Endothelial cell of umbilical vein (primary cell): ENCODE data around the gene CDR2. TPM values are rescaled to one million over a fixed set of nuclear protein-coding genes. Genes with fewer than 3 reads are reported as not detected.
"Not testable (repeated sequence)": the region's sequence is repeated elsewhere in the genome, so short reads cannot be mapped to it uniquely, and the experiment has no call there.

Experiments used
- BruUV-seq: library from RNA; stranded (reverse); fragments of 400-500 nt; replicated peaks from 2 replicates; lab custom pipeline; 2021; lab: Mats Ljungman, UMichigan
- CTCF ChIA-PET: fragments of 300-600, 350-600 bp; sonication (Branson Sonifier 250); formaldehyde crosslinking; loops from one replicate; lab custom pipeline; 2021; ENCODE audit warnings: antibody characterized with exemption, inconsistent platforms; lab: Charles Lee
- POLR2A ChIA-PET: fragments of 300-600, 350-600 bp; sonication (Branson Sonifier 250); formaldehyde crosslinking; loops from one replicate; lab custom pipeline; 2021; ENCODE audit warnings: antibody characterized with exemption, inconsistent platforms; lab: Charles Lee
- DNase-seq: peaks from one replicate; pipeline ENCODE4 v3.0.0-alpha.2; 2011; ENCODE audit warnings: low read depth, low spot score
- FAIRE-seq: peaks from 2 replicates; lab custom pipeline; 2011; peaks lifted over from hg19 to GRCh38; lab: Jason Lieb, UNC
- H2AFZ ChIP-seq: 2 replicates; pipeline ENCODE4 v1.6.0; 2012; ENCODE audit warnings: low read depth, low read length, control low read depth, inconsistent platforms
- H3K27ac ChIP-seq: 2 replicates; pipeline ENCODE4 v1.5.1; 2011; ENCODE audit warnings: low read depth, mild to moderate bottlenecking, control low read depth, low read length, moderate library complexity; ENCODE audit not compliant: insufficient read depth
- H3K27me3 ChIP-seq, 2 experiments: 2 replicates each; pipeline versions ENCODE4 v1.6.0 to v1.6.1; 2011; ENCODE audit warnings: low read length in 2 of 2, mixed read lengths in 1 of 2; ENCODE audit not compliant: control insufficient read depth in 2 of 2, insufficient read depth in 2 of 2
- H3K36me3 ChIP-seq, 2 experiments: 2 replicates in 1 of 2; 3 replicates in 1 of 2; pipeline ENCODE4 v1.5.1; 2011; ENCODE audit warnings: low read length in 2 of 2, mild to moderate bottlenecking in 1 of 2, moderate library complexity in 1 of 2; ENCODE audit not compliant: control insufficient read depth in 2 of 2, insufficient read depth in 2 of 2; ENCODE audit errors: extremely low read depth in 1 of 2
- H3K4me1 ChIP-seq: 3 replicates; pipeline ENCODE4 v1.5.1; 2011; ENCODE audit warnings: mild to moderate bottlenecking, low read length; ENCODE audit not compliant: control insufficient read depth, insufficient read depth; ENCODE audit errors: extremely low read depth
- H3K4me2 ChIP-seq: 2 replicates; pipeline ENCODE4 v1.6.1; 2011; ENCODE audit warnings: low read length, control low read depth, mixed read lengths; ENCODE audit not compliant: insufficient read depth
- H3K4me3 ChIP-seq, 3 experiments: fragments of 200-600 bp in 1 of 3; sonication (generic), shearing (Covaris generic) in 1 of 3; replicated peaks in 1 of 3; 2 replicates each; pipeline ENCODE4 v1.5.1; 2011 to 2016; ENCODE audit warnings: control low read depth in 3 of 3, low read length in 3 of 3, mild to moderate bottlenecking in 2 of 3, inconsistent platforms in 1 of 3, low read depth in 1 of 3, moderate library complexity in 1 of 3; ENCODE audit not compliant: insufficient read depth in 1 of 3
- H3K79me2 ChIP-seq: 2 replicates; pipeline ENCODE4 v1.6.0; 2012; ENCODE audit warnings: low read length, inconsistent platforms; ENCODE audit not compliant: control insufficient read depth, insufficient read depth
- H3K9ac ChIP-seq: replicated peaks from 2 replicates; pipeline ENCODE3; 2011; ENCODE audit warnings: low read length, control low read depth; ENCODE audit not compliant: insufficient read depth; ENCODE audit errors: extremely low read depth
- H3K9me1 ChIP-seq: replicated peaks from 3 replicates; pipeline ENCODE4 v1.6.0; 2011; ENCODE audit warnings: mild to moderate bottlenecking, low read length; ENCODE audit not compliant: control insufficient read depth, insufficient read depth; ENCODE audit errors: extremely low read depth
- H3K9me3 ChIP-seq: replicated peaks from 2 replicates; pipeline ENCODE4 v1.5.1; 2012; ENCODE audit warnings: low read length, inconsistent platforms; ENCODE audit not compliant: control insufficient read depth, insufficient read depth
- H4K20me1 ChIP-seq: replicated peaks from 2 replicates; pipeline ENCODE3; 2011; ENCODE audit warnings: mild to moderate bottlenecking, low read length; ENCODE audit not compliant: control insufficient read depth, insufficient read depth; ENCODE audit errors: extremely low read depth
- EZH2 ChIP-seq: IDR thresholded peaks from 2 replicates; pipeline ENCODE4 v1.6.1; 2012; ENCODE audit warnings: borderline replicate concordance, low read depth, mild to moderate bottlenecking, moderate library complexity, low read length, inconsistent platforms; ENCODE audit not compliant: severe bottlenecking
- GATA2 ChIP-seq: IDR thresholded peaks from 2 replicates; pipeline ENCODE4 v1.7.0; 2011; ENCODE audit warnings: low read depth, mild to moderate bottlenecking, moderate library complexity, mixed read lengths, low read length; ENCODE audit not compliant: insufficient read length, insufficient read depth
- JUN ChIP-seq: IDR thresholded peaks from 2 replicates; pipeline ENCODE4 v1.6.1; 2011; ENCODE audit warnings: borderline replicate concordance, low read depth; ENCODE audit not compliant: insufficient read length, insufficient read depth
- MYC ChIP-seq: IDR thresholded peaks from one replicate; pipeline ENCODE4 v1.6.1; 2011; ENCODE audit warnings: mild to moderate bottlenecking, low read depth, low read length
- POLR2AphosphoS5 ChIP-seq: IDR thresholded peaks from 2 replicates; pipeline ENCODE4 v1.6.1; 2012; ENCODE audit warnings: low read depth, mild to moderate bottlenecking, control low read depth, low read length, moderate library complexity; ENCODE audit not compliant: insufficient read depth
- dilution Hi-C: fragments of 300-500 bp; cut with MboI; formaldehyde crosslinking; loops from one replicate; pipeline ENCODE4 v1.15.0; 2019; ENCODE audit warnings: low sequenced_read_pairs; ENCODE audit not compliant: extremely low pct_ligation_motif_present
- intact Hi-C: fragments of 100-400 bp; cut with micrococcal nuclease; formaldehyde crosslinking; loops from one replicate; pipeline ENCODE4 v1.10.0; 2022
- polyA plus RNA-seq, 4 experiments: library from polyadenylated mRNA; depleted of rRNA in 3 of 4; stranded (reverse) in 3 of 4; unstranded in 1 of 4; fragments of >200 nt; gene quantifications; 2 replicates each; pipeline versions ENCODE4 v1.2.1 to v1.2.3, GENCODE V29; 2011 to 2012; ENCODE audit warnings: missing spikeins in 1 of 4
- total RNA-seq: library from RNA; stranded (reverse); gene quantifications from 2 replicates; pipeline ENCODE4 v1.2.3, GENCODE V29; 2021

The CDR2 gene
- total and polyA plus RNA-seq, 2 donors (not counting 3 experiments of a cell fraction or from before 2014, with no cell fraction given), result 35.3 to 61.9 TPM

DNA sequence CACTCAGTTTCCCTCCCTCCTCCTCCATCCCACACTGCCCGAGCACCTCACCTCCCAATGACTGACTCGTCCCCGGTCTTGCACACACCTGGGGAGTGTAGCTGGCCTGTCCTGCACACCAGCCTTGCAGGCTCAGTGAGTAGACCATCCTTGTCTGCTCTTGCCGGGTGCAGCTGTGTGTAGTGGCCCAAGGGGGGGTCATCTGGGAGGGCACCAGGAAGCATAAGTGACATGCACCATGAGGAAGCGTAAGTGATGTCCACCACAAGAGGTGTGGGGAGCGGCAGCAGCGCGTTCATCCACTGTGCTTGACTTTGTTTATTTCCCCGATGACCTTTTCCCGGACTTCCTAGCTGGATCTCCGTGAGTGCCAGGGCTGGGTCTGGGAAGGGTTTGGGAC lies 45.5 kb upstream of the CDR2 start:
- no TSS peak for BruUV-seq
- Histone ChIP-seq H3K9me1 (no peaks in the 10 kb centered on the region), H3K36me3 (peaks cover 0 to 7% of the 10 kb centered on the region in 2 experiments)

GRCh38 chr16:22418826-22419225 lies 44.4 kb upstream of the CDR2 start:
- dilution Hi-C loops, result no loop called here
- CTCF ChIA-PET, result interaction anchor here (0.6 to 1.1 kb wide), 2 partner anchors 11 to 20 kb away, joined by 3 read pairs; no protein-coding TSS in a partner anchor
- no peak for FAIRE-seq

More for the DNA sequence above, 45.5 kb upstream of the CDR2 start:
- H2AFZ ChIP-seq, result no peak overlapping the region
- DNase-seq (no peak), FAIRE-seq (no peak)
- no peaks in the 10 kb centered on the region for H3K27me3 ChIP-seq
- no peaks in the 10 kb centered on the region for H3K79me2 ChIP-seq
- intact Hi-C loops, result no loop called here
- H3K4me1 ChIP-seq, result no peaks in the 10 kb centered on the region
- H3K27ac ChIP-seq, result no peak overlapping the region
- H3K4me3 ChIP-seq, result no peak overlapping the region
- dilution Hi-C loops, result no loop called here
- TF ChIP-seq GATA2 (no peak), JUN (no peak)
- no peak overlapping the region for H3K4me2 ChIP-seq
- no peak overlapping the region for H3K9ac ChIP-seq
- H4K20me1 ChIP-seq, result no peaks in the 10 kb centered on the region
- CTCF ChIA-PET, result interaction anchor here (0.6 kb wide), 1 partner anchor 9 kb away, joined by 3 read pairs; no protein-coding TSS in a partner anchor
- no peaks in the 10 kb centered on the region for H3K9me3 ChIP-seq
- POLR2A ChIA-PET, result no interaction called here

DNA sequence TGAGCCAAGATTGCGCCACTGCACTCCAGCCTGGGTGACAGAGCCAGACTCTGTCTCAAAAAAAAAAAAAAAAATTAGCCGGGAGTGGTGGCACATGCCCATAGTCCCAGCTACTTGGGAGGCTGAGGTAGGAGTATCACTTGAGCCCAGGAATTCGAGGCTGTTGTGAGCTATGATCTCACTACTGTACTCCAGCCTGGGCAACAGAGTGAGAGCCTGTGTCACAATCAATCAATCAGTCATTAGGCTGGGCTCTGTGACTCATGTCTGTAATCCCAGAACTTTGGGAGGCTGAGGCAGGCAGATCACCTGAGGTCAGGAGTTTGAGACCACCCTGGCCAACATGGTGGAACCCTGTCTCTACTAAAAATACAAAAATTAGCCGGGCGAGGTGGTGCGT lies 43.4 kb upstream of the CDR2 start:
- DNase-seq, BruUV-seq, H3K27ac ChIP-seq, H3K4me1 ChIP-seq, H3K9me3 ChIP-seq, H3K4me3 ChIP-seq, H3K79me2 ChIP-seq, CTCF ChIA-PET, H4K20me1 ChIP-seq, intact Hi-C loops, dilution Hi-C loops, FAIRE-seq, H3K4me2 ChIP-seq, H2AFZ ChIP-seq, H3K9ac ChIP-seq, H3K27me3 ChIP-seq, H3K9me1 ChIP-seq, H3K36me3 ChIP-seq, POLR2A ChIA-PET: not testable (repeated sequence)

More at GRCh38 chr16:22418826-22419225, 44.4 kb upstream of the CDR2 start:
- Histone ChIP-seq H3K27me3 (no peaks in the 10 kb centered on the region), H3K9ac (no peak overlapping the region), H3K4me3 (no peak overlapping the region), H3K79me2 (no peaks in the 10 kb centered on the region), H2AFZ (no peak overlapping the region), H3K4me1 (no peaks in the 10 kb centered on the region), H4K20me1 (no peaks in the 10 kb centered on the region), H3K9me1 (no peaks in the 10 kb centered on the region), H3K4me2 (no peak overlapping the region), H3K36me3 (peaks cover 0 to 4% of the 10 kb centered on the region in 2 experiments), H3K27ac (no peak overlapping the region), H3K9me3 (no peaks in the 10 kb centered on the region)
- BruUV-seq, result no TSS peak
- POLR2A ChIA-PET, result no interaction called here
- DNase-seq, result no peak
- TF ChIP-seq GATA2 (no peak), POLR2AphosphoS5 (no peak), EZH2 (no peak), MYC (no peak)
- intact Hi-C loops, result no loop called here
